GM21447 (cell line): ENCODE data around the gene UBE2R2.
"Not testable (repeated sequence)": the region's sequence is repeated elsewhere in the genome, so short reads cannot be mapped to it uniquely, and the experiment has no call there.

ENCODE experiments used
- ATAC-seq: cut with Tn5 transposase; IDR thresholded peaks from one replicate; pipeline ENCODE4 v1.9.1; 2021; ENCODE audit not compliant: unreplicated experiment

The UBE2R2 gene

GRCh38 chr9:33924978-33925797 lies 108.2 kb downstream of the UBE2R2 start:
- no peak for ATAC-seq

GRCh38 chr9:33926746-33927485 lies 110.0 kb downstream of the UBE2R2 start:
- ATAC-seq = no peak

- ATAC-seq = no peak
These were observed 110.7 kb downstream of the UBE2R2 start for GRCh38 chr9:33927694-33928093.

- ATAC-seq = no peak
These were observed 114.4 kb downstream of the UBE2R2 start for GRCh38 chr9:33931326-33931725.

- no peak for ATAC-seq
These were observed 115.3 kb downstream of the UBE2R2 start for GRCh38 chr9:33932078-33932807.

GRCh38 chr9:33934188-33934878 lies 117.4 kb downstream of the UBE2R2 start:
- ATAC-seq = no peak

- no peak for ATAC-seq
These were observed 123.2 kb downstream of the UBE2R2 start for GRCh38 chr9:33939924-33940874.

GRCh38 chr9:33942471-33943083 lies 125.6 kb downstream of the UBE2R2 start:
- ATAC-seq = no peak

- ATAC-seq = no peak
These were observed 126.4 kb downstream of the UBE2R2 start for GRCh38 chr9:33943389-33943788.

GRCh38 chr9:33946779-33947535 lies 130.0 kb downstream of the UBE2R2 start:
- no peak for ATAC-seq

- ATAC-seq = no peak
These were observed 133.4 kb downstream of the UBE2R2 start for GRCh38 chr9:33950371-33950770.

- no peak for ATAC-seq
These were observed 135.1 kb downstream of the UBE2R2 start for GRCh38 chr9:33952066-33952465.

- no peak for ATAC-seq
These were observed 139.6 kb downstream of the UBE2R2 start for GRCh38 chr9:33956544-33956943.

GRCh38 chr9:33959725-33960124 lies 142.8 kb downstream of the UBE2R2 start:
- ATAC-seq = no peak

GRCh38 chr9:33962468-33962867 lies 145.5 kb downstream of the UBE2R2 start:
- not testable (repeated sequence) for ATAC-seq

- no peak for ATAC-seq
These were observed 147.3 kb downstream of the UBE2R2 start for GRCh38 chr9:33964086-33964768.
